Endodermal cell (in vitro differentiated cells): ENCODE data around the gene TTC7B. TPM values are rescaled to one million over a fixed set of nuclear protein-coding genes. Genes with fewer than 3 reads are reported as not detected.

Source experiments
- DNase-seq: peaks from one replicate; pipeline ENCODE4 v3.0.0-alpha.2; 2017
- H3K27ac ChIP-seq: 2 replicates; pipeline ENCODE4 v1.5.1; 2013; ENCODE audit warnings: mild to moderate bottlenecking, low read depth, low read length, moderate library complexity
- H3K27me3 ChIP-seq: 2 replicates; pipeline ENCODE4 v1.6.1; 2013; ENCODE audit warnings: mild to moderate bottlenecking, low read length, moderate library complexity; ENCODE audit not compliant: insufficient read depth, control insufficient read depth, poor library complexity, severe bottlenecking
- H3K36me3 ChIP-seq: 2 replicates; pipeline ENCODE4 v1.7.0; 2013; ENCODE audit warnings: mild to moderate bottlenecking, low read length, moderate library complexity; ENCODE audit not compliant: control insufficient read depth, insufficient read depth
- H3K4me1 ChIP-seq: one replicate; pipeline ENCODE4 v1.7.0; 2013; ENCODE audit warnings: low read length; ENCODE audit not compliant: control insufficient read depth, insufficient read depth
- H3K4me3 ChIP-seq: 2 replicates; pipeline ENCODE4 v1.5.1; 2013; ENCODE audit warnings: mild to moderate bottlenecking, low read length, moderate library complexity
- H3K9ac ChIP-seq: 2 replicates; pipeline ENCODE4 v1.6.1; 2013; ENCODE audit warnings: mild to moderate bottlenecking, low read length, moderate library complexity; ENCODE audit not compliant: poor library complexity, severe bottlenecking; ENCODE audit errors: extremely low read depth
- H3K9me3 ChIP-seq: 2 replicates; pipeline ENCODE4 v1.6.1; 2013; ENCODE audit warnings: mild to moderate bottlenecking, low read length, moderate library complexity; ENCODE audit not compliant: control insufficient read depth
- H3K27ac Mint-ChIP-seq: 2 replicates; pipeline ENCODE4 v1.8.0; 2020; ENCODE audit warnings: mixed read lengths
- H3K27me3 Mint-ChIP-seq: 2 replicates; pipeline ENCODE4 v1.8.0; 2021; ENCODE audit warnings: mild to moderate bottlenecking, mixed read lengths; ENCODE audit not compliant: insufficient read depth
- H3K36me3 Mint-ChIP-seq: 2 replicates; pipeline ENCODE4 v1.8.0; 2020; ENCODE audit warnings: low read depth, mixed read lengths
- H3K4me1 Mint-ChIP-seq: 2 replicates; pipeline ENCODE4 v1.8.0; 2020; ENCODE audit warnings: mixed read lengths
- H3K4me3 Mint-ChIP-seq: 2 replicates; pipeline ENCODE4 v1.8.0; 2020; ENCODE audit warnings: mild to moderate bottlenecking, moderate library complexity, mixed read lengths
- H3K9me3 Mint-ChIP-seq: 2 replicates; pipeline ENCODE4 v1.8.0; 2020; ENCODE audit warnings: mild to moderate bottlenecking, mixed read lengths
- CTCF ChIP-seq: fragments of 200-600 bp; sonication (generic); conservative IDR thresholded peaks from 2 replicates; pipeline ENCODE4 v1.5.0; 2021; ENCODE audit warnings: antibody characterized with exemption, mild to moderate bottlenecking
- WGBS, 2 experiments: methylation state at CpG; one replicate each; pipeline versions ENCODE4 v1.1.5 to v1.1.7; 2013; ENCODE audit warnings: missing lambda C conversion rate in 2 of 2, mixed read lengths in 1 of 2; ENCODE audit not compliant: insufficient coverage in 1 of 2, insufficient read length in 1 of 2; 5-methylcytosine and 5-hydroxymethylcytosine counted together
- total RNA-seq, 2 donors: library from RNA; stranded (reverse); fragmentation: NEBNext Ultra II Directional in 1 of 2; extraction: Animal tissue kit (Norgen Biotek cat#: 25700) in 1 of 2; gene quantifications; 2 replicates in 1 of 2; 3 replicates in 1 of 2; pipeline ENCODE4 v1.2.1, GENCODE V29; 2021

The TTC7B gene
- total RNA-seq, 2 donors from 2014 or later, result 51.3 to 62.6 TPM

- 91 to 97% methylated on average over 9 of the region's 9 CpGs for WGBS, 2 experiments
- Histone ChIP-seq H3K9ac (no peak overlapping the region), H3K36me3 (no peaks in the 10 kb centered on the region), H3K4me1 (no peaks in the 10 kb centered on the region), H3K27ac (no peak overlapping the region), H3K4me3 (no peak overlapping the region), H3K9me3 (no peaks in the 10 kb centered on the region), H3K27me3 (no peaks in the 10 kb centered on the region)
- Mint-ChIP-seq H3K4me1 (peaks cover 10% of the 10 kb centered on the region), H3K4me3 (no peak overlapping the region), H3K36me3 (no peaks in the 10 kb centered on the region), H3K9me3 (no peaks in the 10 kb centered on the region), H3K27me3 (peaks cover 5% of the 10 kb centered on the region), H3K27ac (no peak overlapping the region)
- no peak for DNase-seq
- no peak for TF ChIP-seq CTCF
Measured at GRCh38 chr14:90508036-90508435, 308.2 kb downstream of the TTC7B start.

GRCh38 chr14:90507428-90507827 lies 308.8 kb downstream of the TTC7B start:
- Mint-ChIP-seq H3K9me3 (no peaks in the 10 kb centered on the region), H3K4me1 (peaks cover 5% of the 10 kb centered on the region), H3K36me3 (no peaks in the 10 kb centered on the region), H3K4me3 (no peak overlapping the region), H3K27ac (no peak overlapping the region), H3K27me3 (peaks cover 5% of the 10 kb centered on the region)
- no peak for DNase-seq
- TF ChIP-seq CTCF, result no peak
- Histone ChIP-seq H3K36me3 (no peaks in the 10 kb centered on the region), H3K9me3 (no peaks in the 10 kb centered on the region), H3K27me3 (no peaks in the 10 kb centered on the region), H3K27ac (no peak overlapping the region), H3K4me1 (no peaks in the 10 kb centered on the region), H3K9ac (no peak overlapping the region), H3K4me3 (no peak overlapping the region)
- 95 to 100% methylated on average over 2 to 7 of the region's 7 CpGs for WGBS, 2 experiments

- no peaks in the 10 kb centered on the region for H3K36me3 ChIP-seq
- no peak for DNase-seq
- Mint-ChIP-seq H3K36me3 (no peaks in the 10 kb centered on the region), H3K4me1 (peaks cover 8% of the 10 kb centered on the region), H3K27ac (no peak overlapping the region), H3K27me3 (peaks cover 5% of the 10 kb centered on the region), H3K4me3 (no peak overlapping the region), H3K9me3 (no peaks in the 10 kb centered on the region)
- WGBS, 2 experiments, result 97% methylated on average over 6 of the region's 6 CpGs; no CpG with 5 or more reads in 1 of the 2 experiments
- no peak overlapping the region for H3K9ac ChIP-seq
- no peak overlapping the region for H3K27ac ChIP-seq
- H3K4me1 ChIP-seq, result no peaks in the 10 kb centered on the region
- no peak for TF ChIP-seq CTCF
- H3K27me3 ChIP-seq, result no peaks in the 10 kb centered on the region
- H3K4me3 ChIP-seq, result no peak overlapping the region
- no peaks in the 10 kb centered on the region for H3K9me3 ChIP-seq
Measured at GRCh38 chr14:90506748-90507147, 309.5 kb downstream of the TTC7B start.
